Stimulated activated CD8-positive, alpha-beta memory T cell treated with anti-CD3 and anti-CD28 coated beads, Interleukin-12 subunit alpha, Interleukin-12 subunit beta, amount 100 ng/mL, for 24 hours (primary cell): ENCODE data around the gene KBTBD3.
A peak's percentile ranks its signal among the peaks of the same experiment; 100 is the strongest.
"Not testable (repeated sequence)": the region's sequence is repeated elsewhere in the genome, so short reads cannot be mapped to it uniquely, and the experiment has no call there.

Experiments
- DNase-seq: peaks from one replicate; pipeline ENCODE4 v3.0.0-alpha.2; 2020; ENCODE audit errors: extremely low read depth

Gene KBTBD3

DNA sequence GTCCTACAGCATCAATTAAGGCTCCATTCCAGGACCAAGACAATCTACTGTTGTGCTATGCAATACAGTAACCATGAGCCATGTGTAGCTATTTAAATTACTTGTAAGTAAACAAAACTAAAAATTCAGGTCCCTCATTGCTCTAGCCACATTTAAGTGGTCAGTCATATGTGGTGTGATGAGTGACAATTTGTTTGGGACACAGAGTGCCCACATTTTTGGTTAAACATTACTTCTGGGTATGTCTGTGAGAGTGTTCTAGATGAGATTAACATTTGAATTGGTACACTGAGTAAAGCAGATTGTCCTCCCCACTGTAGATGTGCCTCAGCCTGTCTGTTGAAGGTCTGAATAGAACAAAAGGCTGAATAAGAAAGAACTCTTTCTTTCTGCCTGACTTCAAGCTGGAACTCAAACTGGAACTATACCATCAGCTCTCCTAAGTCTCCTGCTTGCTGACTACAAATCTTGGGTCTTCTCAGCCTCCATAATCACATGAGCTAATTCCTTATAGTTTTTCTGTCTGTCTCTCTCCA, 15.8 kb downstream of the KBTBD3 start:
- no peak for DNase-seq

DNA sequence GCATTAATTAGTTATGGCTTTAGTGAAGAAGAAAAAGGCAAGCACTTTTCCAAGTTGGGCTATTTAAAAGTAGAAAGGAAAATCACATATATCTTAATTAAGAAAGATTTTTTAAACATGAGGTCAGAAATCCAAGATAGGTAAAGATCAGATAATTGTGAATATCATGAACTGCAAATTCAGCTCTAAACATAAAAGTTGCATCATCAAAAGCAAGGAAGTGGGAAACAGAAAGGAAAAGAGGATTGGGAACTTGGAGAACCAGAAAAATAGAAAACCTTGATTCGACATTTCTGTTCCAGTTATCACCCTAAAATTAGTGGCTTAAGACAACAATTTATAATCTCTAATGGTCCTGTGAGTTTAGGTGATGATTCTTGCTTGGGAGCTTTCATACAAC, 17.5 kb downstream of the KBTBD3 start:
- DNase-seq = no peak

DNA sequence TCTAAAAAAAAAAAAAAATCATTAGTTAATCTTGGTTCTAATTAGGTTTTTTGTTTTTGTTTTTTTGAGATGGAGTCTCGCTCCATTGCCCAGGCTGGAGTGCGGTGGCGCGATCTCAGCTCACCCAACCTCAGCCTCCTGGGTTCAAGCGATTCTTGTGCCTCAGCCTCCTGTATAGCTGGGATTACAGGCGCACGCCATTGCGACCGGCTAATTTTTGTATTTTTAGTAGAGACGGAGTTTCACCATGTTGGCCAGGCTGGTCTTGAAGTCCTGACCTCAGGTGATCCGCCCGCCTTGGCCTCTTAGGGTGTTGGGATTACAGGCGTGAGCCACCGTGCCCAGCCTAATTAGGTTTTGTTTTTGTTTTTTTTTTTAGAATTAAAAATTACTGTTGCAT, 18.8 kb downstream of the KBTBD3 start:
- not testable (repeated sequence) for DNase-seq

DNA sequence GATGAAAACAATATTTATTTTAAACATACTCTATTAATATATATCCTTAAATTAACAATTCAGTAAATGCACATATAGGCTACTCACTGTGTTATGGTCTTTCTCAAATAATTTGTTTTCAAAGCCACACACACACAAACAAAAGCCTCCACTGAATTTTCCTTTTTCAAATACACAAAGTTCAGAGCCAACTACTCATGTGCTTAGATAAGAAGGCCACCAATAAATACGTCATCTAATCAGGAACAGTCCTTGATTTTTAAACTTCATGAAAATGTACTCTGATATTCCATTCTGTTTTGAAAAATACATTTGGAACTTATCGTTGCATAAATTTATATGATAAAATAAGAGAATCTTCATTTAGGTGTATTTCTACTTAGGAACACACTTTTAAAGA, 26.0 kb downstream of the KBTBD3 start:
- no peak for DNase-seq

DNA sequence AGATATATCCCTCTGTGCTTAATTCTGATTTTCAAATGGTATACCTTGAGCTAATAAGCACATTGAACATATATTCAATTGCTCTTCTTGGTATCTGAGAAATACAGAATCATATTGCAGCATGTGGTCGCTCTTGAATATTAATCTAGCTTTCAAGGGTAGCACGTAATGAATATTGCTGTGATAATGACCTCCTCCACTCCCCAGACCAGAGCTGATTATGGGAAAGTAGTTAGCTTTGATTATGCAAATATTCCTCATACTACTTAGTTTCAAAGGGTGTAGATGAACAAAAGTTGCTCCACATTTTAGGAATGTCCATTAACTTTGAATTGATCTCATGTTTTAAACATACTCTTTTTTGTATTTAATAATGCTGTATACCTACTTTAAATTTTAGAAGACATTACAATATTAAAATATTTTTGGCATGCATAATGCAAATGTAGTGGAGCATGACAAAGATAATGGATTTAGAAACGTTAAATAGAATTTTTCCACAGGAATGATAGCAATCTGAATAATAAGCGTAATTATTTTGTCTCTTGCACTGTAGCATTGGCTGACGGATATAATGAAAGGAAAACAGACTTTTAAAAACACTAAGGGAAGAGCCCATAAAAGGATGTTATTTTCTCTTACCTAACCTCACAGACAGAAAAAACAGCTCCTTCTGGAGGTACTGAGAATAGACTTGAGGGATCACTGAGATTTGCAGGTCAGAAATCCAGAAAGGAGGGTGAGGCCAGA, 27.2 kb downstream of the KBTBD3 start:
- DNase-seq = no peak

DNA sequence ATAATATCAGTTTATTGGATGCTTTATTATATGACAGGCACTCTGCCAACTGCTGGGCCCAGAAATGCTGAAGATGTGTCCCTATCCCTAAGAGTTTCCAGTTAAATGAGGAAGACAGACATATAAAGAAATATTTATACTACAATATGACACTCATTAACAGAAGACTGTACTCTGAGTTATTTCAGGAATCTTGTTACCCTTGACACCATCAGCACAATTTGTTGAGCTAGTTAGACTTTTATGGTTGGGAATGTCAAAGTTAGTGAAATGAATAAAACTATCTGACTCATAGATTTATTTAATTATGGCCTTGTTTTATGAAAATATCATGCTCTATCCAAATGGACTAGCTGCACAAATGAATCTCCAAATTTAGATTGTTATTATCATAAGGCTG, 29.5 kb downstream of the KBTBD3 start:
- DNase-seq = no peak

DNA sequence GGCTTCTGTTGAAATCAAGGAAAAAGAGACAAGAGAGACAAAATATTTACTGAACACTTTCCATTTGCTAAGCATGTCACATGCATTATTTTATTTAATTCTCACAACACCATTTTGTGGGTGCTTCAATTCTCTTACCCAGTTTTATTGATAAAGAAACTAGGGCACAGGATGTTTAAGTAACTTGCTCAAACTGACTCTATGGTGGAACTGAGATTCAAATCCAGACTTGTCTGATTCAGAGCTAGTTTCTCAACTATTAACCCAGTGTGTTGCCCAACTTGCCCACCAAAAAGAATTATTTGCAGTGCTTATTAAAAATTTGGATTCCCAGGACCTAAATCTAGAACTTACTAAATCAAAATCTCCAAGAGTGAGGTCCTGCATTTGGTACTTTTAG, 33.6 kb downstream of the KBTBD3 start:
- DNase-seq = no peak

DNA sequence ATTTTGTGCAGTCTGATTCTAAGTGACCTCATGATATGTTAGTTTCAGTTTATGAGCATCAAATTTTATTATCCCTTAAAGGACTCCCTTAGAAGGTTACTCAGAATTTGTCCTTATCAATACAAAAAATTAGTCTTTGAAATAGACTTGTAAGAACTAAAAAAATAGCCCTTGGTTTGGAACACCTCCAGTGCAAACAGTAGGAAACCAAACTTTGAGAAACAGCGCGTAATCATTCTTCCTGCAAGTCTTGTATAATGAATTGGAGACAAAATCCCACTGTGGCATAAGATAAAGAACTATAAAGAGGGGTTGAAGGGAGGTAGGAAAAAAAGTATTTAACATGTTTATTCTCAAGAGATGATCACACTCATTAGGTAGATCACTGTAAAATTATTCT, 44.3 kb downstream of the KBTBD3 start:
- DNase-seq = no peak

DNA sequence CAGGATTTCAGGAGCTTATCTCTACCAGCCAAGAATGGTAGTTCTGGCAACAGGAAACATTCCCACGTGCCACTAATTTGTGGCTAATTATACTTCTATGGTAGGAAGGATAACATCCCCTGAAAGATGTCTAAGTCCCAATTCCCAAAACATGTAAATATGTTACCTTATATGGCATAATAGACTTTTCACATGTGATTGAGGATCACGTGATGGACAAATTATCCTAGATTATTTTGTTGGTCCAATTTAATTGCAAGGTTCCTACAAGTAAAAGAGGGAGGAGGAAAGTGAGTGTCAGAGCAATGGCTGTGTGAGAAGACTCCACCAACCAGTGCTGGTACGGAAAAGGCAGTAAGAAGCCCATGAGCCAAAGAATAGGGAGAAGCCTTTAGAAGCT, 45.2 kb downstream of the KBTBD3 start:
- DNase-seq = no peak

DNA sequence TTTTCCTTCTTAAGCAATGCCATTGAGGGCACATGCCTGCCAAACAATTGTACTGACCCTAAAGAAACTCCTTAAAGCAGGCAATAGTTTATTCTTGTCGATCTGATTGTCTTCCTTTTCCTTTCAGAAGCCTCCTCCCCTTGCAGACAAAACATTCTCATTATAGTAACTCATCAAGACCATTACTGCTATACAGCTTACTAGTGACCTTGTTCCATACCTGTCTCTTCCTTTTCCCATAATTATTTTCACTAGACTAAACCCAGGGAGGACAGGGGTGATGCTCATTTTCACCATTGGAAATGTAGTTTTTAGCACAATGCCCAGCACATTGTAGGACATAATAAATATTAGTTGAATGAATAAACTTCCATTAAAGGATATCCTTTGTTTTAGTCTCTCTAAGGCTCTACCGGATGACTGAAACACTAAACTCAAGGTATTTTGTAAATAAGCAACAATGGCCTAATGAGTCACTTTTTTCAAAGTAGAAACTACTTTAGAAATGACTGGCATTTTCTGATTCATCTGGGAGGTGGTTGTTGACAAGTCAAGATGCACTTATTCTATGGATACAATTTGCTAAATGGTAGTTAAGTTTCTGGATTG, 45.8 kb downstream of the KBTBD3 start:
- DNase-seq = no peak

DNA sequence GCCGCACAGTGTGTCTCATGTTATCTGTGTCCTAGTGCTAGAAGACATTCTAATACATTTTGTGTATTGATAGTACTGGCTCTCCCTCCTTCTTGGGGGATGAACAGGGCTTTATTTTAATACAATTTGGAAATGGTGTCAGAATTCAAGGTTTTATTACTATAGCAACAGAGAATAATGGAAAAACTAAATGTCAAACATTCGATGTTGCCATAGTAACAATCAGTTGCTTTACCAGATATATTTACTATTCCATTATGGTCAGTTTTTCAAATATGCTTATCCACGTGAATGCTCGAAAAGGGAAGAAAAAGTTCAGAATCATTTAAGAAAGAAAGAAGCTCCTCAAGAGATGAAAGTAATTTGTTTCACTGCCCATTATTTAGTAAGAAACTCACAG, 46.5 kb downstream of the KBTBD3 start:
- no peak for DNase-seq

DNA sequence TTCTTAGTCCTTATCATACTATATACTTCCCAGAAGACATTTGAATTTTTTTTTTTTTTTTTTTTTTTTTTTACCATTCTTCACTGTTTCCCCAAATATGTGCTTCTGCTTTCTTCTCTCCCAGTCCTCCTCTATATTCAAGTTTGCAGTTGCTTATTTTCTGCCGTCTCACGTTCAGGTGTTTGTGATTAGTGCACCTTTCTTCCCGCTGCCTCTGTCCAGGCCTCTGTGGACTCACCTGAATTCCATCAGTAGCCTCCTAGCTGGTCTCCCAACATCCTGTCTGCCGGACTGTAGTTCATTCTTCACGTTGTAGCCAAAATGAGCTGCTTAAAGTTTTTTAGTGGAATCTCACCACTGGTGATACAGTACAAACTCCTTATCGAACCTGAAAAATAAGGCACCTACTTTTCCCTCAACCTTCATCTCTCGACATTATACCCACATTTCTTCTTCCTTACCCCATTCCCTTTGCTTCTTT, 54.3 kb downstream of the KBTBD3 start:
- no peak for DNase-seq

DNA sequence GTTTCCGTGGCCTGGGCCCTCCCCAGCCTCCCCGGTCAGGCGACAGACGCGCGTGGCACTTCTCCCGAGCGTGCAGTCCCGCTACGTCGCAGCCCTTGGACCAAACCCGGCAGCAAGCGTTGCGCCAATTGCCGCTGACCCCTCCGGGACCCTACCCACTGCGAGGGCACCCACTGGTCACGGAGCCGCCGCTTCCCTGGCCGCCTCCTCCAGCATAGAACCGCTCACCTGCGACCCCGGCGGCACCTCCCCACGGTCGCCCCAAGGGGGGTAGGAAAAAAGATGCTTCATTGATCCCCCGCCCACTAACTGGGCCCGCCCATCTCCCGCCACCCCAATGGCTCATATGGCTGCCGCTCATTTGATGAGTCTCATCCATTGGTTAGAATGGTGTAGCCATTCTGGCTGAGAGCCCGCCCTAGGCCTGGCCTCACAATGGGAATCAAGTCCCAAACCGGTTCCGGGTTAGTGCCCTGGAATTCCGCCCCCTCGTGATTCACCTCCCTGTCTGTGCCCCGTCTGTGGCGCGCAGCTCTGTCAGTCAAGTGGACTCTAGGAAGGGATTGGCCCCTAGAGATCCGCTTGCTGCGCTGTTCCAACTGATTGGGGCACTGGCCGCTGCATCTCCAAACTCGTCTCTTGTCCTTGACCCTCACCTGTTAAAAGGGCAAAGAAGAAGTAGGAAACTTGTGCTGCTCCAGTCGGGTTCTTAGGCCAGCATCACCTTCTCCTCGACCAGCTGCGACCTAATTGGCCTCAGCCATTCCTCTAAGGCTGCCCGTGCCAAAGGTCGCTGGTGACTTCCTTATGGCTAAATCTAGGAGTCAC, 55.0 kb downstream of the KBTBD3 start, which contains the start of gene MSANTD4:
Gene MSANTD4, minus strand, starts transcription at position 274 of the 828 bp plus-strand sequence. CDS start 11,323 bp downstream, outside the sequence.
- peak; percentile 87 for DNase-seq

DNA sequence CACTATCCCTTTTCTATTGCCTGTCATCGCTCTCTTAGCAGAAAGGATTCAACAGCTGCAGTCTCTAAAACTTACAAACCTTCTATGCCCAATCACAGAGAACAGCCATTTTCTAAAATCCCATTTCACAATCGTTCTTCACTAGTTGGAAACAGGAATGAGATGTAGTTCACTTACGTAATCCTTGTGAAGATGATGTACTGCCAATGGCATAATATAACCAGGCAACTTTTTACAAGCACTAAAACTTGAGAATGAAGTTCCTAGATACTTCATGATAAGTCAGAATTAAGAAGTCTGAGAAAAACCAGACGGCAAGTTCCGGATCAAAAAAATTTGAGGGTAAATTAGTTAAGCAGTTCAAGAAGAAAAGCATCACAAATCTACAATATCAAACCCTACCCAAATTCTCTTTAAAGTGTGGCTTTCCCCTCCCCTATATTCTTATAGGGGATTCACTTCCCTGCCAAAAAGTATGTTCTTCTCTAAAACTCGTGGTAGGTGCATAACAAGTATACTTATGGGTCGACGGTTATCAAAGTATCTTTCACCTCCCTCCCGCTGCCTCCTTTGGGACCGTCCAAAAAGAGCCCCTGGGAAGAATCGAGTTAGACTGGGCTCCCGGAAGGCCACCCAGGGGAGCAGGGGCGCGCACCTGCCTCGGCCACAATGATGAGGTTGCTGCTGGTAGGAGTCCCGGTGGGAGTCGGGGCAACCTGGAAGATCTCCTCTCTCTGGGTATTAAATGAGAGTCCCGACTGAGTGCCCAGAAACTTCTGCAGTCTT, 55.8 kb downstream of the KBTBD3 start:
- DNase-seq = no peak

DNA sequence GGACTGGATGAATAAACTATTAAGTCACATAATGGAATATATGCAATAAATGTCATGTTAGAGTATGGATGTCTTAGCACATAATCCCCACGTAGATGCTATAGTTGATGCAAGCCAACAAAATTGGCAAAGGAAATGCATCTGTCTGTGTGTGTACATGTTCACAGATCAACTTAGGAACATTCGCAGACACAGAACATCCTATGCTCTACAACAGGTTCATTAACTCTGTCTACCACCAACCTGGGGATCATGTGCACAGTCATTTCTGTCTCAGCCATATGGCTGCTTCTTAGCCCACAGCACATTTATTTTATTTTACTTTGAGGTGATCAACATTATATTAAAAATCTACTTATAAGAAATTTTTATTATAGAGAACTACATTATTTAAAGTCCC, 60.1 kb downstream of the KBTBD3 start:
- DNase-seq = no peak

DNA sequence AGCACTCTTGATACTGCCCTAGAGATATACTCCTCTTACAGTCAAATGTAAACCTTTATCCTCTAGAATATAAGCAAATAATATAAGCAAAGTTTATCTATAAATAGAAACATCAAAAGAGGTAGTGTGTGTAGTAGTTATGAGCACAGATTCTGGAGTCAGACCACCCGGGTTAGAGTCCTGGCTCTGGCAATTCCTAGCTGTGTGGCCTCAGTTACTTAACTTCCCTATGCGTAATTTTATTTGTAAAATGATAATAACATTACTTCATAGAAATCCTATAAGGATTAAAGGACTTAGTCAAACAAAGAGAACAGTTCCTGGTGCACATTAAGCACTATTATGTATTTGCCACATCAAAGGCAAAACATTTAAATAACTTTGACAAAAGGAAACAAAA, 62.1 kb downstream of the KBTBD3 start:
- DNase-seq = no peak

DNA sequence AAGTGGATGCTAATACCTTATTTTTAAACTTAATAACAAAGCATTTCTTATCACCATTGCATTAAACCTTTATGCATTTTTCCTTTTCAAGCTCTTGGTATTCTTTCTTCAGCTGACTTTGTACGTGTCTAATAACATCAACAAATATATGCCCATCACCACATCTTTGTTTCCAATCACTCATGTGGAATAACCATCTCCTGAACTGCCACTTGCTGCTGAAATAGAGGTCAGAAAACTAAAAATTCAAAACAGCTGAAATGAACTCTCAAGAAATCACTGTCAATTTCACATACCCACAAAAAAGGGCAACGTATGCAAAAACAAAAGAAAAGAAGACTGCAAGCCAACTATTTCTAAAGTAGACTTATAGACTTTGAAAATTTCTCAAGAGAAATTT, 62.5 kb downstream of the KBTBD3 start:
- DNase-seq = no peak

DNA sequence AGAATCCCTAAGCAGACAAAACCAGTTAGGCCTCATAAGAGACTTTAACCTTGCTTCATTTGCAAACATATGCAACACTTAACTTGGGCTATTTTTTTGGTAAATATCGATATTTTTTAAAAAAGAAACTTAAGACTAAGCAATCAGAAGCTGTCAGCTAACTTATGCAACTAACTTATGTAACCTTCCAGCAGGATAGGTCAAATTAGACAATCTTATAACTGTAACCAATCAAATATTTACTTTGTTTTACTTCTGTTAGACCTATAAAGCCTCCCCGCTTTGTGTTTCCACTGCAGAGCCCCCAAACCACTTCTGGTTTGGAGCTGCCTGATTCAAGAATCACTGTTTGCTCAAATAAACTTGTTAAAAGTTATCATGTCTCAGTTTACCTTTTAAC, 63.1 kb downstream of the KBTBD3 start:
- no peak for DNase-seq

DNA sequence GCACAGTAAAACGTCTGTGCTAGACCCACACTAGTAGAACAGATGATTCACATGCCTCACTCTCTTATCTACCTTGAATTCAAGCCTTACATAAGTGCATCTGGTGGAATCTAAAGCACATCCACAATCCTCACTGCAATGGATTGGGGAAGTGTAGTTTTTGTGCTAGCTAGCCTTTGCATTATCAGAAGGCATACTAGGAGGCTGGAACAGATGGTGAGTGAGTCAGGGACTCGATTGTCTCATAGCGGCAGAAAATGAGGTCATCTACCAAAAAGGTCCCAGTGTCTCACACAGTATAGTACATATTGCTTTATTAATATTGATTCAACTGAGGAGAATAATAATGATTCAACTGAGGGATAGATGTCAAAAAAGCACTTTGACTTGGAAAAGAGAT, 64.4 kb downstream of the KBTBD3 start:
- DNase-seq = no peak

DNA sequence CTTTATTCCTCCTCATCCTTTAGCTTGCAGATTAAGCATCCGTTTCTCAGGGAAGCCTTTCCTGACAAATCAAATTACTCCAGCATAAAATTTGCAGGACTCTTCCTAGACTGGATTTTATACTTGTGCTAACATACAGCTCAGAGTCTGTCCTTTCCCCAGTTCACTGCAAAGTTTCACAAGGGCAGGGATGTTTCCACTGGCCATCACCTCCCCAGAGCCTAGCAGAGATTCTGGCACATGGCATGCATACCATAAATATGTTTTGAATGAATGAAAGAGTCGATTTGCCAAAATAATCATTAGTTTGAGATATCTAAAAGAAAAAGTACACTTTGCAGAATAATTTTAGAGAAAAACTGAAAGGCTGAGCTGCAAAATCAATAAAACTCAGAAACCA, 65.7 kb downstream of the KBTBD3 start:
- no peak for DNase-seq

DNA sequence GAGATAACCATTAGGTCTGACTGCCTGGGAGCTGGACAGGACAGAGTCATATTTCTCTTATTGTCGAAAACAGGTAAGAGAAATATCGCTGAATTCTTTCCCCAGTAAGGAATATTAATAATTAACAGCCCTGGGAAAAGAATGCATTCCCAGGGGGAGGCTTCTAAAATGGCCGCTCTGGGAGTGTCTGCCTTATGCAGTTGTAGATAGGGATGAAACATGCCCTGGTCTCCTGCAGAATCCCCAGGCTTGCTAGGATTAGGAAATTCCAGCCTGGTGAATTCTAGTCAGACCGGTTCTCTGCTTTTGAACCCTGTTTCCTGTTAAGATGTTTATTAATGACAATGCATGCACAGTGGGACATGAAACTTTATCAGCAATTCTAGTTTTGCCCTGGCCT, 74.1 kb downstream of the KBTBD3 start:
- DNase-seq = not testable (repeated sequence)
